OCI-LY1 (cell line): ENCODE results near the gene CTNNA3.

Experiments
- H2AFZ ChIP-seq: fragments of 200-600 bp; sonication (generic), shearing (Covaris generic); 2 replicates; pipeline ENCODE4 v1.6.0; 2014; ENCODE audit warnings: antibody characterized with exemption, mild to moderate bottlenecking, low read length
- H3F3A ChIP-seq: fragments of 200-600 bp; sonication (generic), shearing (Covaris generic); 2 replicates; pipeline ENCODE4 v1.6.0; 2014; ENCODE audit warnings: mild to moderate bottlenecking, antibody characterized with exemption, low read length, moderate library complexity; ENCODE audit not compliant: insufficient read depth
- H3K27ac ChIP-seq: fragments of 200-600 bp; sonication (generic); 2 replicates; pipeline ENCODE4 v1.5.1; 2014; ENCODE audit warnings: low read length, mixed run types, mild to moderate bottlenecking, low read depth; ENCODE audit not compliant: poor library complexity, severe bottlenecking
- H3K27me3 ChIP-seq: fragments of 200-600 bp; sonication (generic); 2 replicates; pipeline ENCODE4 v1.6.0; 2014; ENCODE audit warnings: antibody characterized with exemption, mild to moderate bottlenecking, low read length, moderate library complexity; ENCODE audit not compliant: insufficient read depth
- H3K36me3 ChIP-seq: fragments of 200-600 bp; sonication (generic); 2 replicates; pipeline ENCODE4 v1.6.1; 2014; ENCODE audit warnings: mild to moderate bottlenecking, antibody characterized with exemption, low read length, moderate library complexity, mixed read lengths; ENCODE audit not compliant: insufficient read depth
- H3K4me1 ChIP-seq: fragments of 200-600 bp; sonication (generic); 2 replicates; pipeline ENCODE4 v1.5.1; 2014; ENCODE audit warnings: mild to moderate bottlenecking, low read length, moderate library complexity; ENCODE audit not compliant: insufficient read depth, severe bottlenecking
- H3K4me2 ChIP-seq: fragments of 200-600 bp; sonication (generic), shearing (Covaris generic); 2 replicates; pipeline ENCODE4 v1.6.1; 2014; ENCODE audit warnings: low read length
- H3K4me3 ChIP-seq: fragments of 200-600 bp; sonication (generic); 2 replicates; pipeline ENCODE4 v1.5.1; 2014; ENCODE audit warnings: low read length, low read depth, mild to moderate bottlenecking, mixed read lengths; ENCODE audit not compliant: poor library complexity, severe bottlenecking
- H3K79me2 ChIP-seq: fragments of 200-600 bp; shearing (Covaris generic); 2 replicates; pipeline ENCODE4 v1.6.1; 2016; ENCODE audit warnings: mixed run types, low read length, mixed read lengths; ENCODE audit not compliant: insufficient read depth
- H3K9ac ChIP-seq: fragments of 200-600 bp; sonication (generic), shearing (Covaris generic); 2 replicates; pipeline ENCODE4 v1.6.1; 2014; ENCODE audit warnings: mild to moderate bottlenecking, low read length, mixed read lengths
- H3K9me2 ChIP-seq: fragments of 200-600 bp; sonication (generic), shearing (Covaris generic); 2 replicates; pipeline ENCODE4 v1.6.1; 2014; ENCODE audit warnings: low read depth, mild to moderate bottlenecking, low read length, mixed read lengths
- H3K9me3 ChIP-seq: fragments of 200-600 bp; shearing (Covaris generic); 2 replicates; pipeline ENCODE4 v1.6.1; 2014; ENCODE audit warnings: low read length, mixed read lengths
- H4K20me1 ChIP-seq: fragments of 200-600 bp; sonication (generic), shearing (Covaris generic); 2 replicates; pipeline ENCODE4 v1.6.0; 2016; ENCODE audit warnings: mild to moderate bottlenecking, low read length; ENCODE audit not compliant: insufficient read depth
- EZH2 ChIP-seq: fragments of 200-600 bp; sonication (generic), shearing (Covaris generic); IDR thresholded peaks from 2 replicates; pipeline ENCODE4 v1.8.0; 2017; ENCODE audit warnings: borderline replicate concordance, mixed run types, mild to moderate bottlenecking, antibody characterized with exemption, low read length, moderate library complexity, mixed read lengths
- TF ChIP-seq, protein P1 (sequence below): fragments of 200-600 bp; sonication (generic), shearing (Covaris generic); IDR thresholded peaks from 2 replicates; pipeline ENCODE4 v1.5.1; 2017; ENCODE audit warnings: mild to moderate bottlenecking, antibody characterized with exemption, low read length, moderate library complexity, mixed read lengths

CTNNA3 gene

DNA sequence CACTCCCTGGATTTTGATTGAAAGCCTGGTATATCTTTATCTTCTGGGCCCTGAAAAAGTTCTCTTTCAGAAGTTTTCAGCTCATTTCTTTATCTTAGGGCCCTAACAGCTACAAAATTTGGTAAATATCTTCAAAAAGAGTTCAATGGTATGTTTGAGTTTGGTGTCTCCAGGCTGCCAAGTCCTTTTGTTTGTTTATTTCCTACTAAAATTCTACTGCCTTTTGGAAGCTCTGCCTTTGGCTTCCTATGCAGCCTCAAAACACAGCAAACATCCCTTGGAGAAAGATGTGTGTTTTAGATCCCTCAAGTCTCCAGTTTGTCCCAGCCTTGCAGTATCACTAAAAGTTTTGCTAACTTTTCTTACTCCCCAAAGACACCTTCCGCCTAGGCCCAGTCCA is 623.3 kb downstream of the CTNNA3 start:
- Histone ChIP-seq H3K9me2 (no peaks in the 10 kb centered on the region), H3K9ac (no peak overlapping the region), H2AFZ (no peak overlapping the region), H3K27me3 (no peaks in the 10 kb centered on the region), H3K36me3 (no peaks in the 10 kb centered on the region), H4K20me1 (no peaks in the 10 kb centered on the region), H3F3A (no peaks in the 10 kb centered on the region), H3K9me3 (no peaks in the 10 kb centered on the region), H3K4me1 (no peaks in the 10 kb centered on the region), H3K4me3 (no peak overlapping the region), H3K4me2 (no peak overlapping the region), H3K27ac (no peak overlapping the region), H3K79me2 (no peaks in the 10 kb centered on the region)
- TF ChIP-seq, protein P1, sequence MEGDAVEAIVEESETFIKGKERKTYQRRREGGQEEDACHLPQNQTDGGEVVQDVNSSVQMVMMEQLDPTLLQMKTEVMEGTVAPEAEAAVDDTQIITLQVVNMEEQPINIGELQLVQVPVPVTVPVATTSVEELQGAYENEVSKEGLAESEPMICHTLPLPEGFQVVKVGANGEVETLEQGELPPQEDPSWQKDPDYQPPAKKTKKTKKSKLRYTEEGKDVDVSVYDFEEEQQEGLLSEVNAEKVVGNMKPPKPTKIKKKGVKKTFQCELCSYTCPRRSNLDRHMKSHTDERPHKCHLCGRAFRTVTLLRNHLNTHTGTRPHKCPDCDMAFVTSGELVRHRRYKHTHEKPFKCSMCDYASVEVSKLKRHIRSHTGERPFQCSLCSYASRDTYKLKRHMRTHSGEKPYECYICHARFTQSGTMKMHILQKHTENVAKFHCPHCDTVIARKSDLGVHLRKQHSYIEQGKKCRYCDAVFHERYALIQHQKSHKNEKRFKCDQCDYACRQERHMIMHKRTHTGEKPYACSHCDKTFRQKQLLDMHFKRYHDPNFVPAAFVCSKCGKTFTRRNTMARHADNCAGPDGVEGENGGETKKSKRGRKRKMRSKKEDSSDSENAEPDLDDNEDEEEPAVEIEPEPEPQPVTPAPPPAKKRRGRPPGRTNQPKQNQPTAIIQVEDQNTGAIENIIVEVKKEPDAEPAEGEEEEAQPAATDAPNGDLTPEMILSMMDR, result no peak
- TF ChIP-seq EZH2, result no peak

DNA sequence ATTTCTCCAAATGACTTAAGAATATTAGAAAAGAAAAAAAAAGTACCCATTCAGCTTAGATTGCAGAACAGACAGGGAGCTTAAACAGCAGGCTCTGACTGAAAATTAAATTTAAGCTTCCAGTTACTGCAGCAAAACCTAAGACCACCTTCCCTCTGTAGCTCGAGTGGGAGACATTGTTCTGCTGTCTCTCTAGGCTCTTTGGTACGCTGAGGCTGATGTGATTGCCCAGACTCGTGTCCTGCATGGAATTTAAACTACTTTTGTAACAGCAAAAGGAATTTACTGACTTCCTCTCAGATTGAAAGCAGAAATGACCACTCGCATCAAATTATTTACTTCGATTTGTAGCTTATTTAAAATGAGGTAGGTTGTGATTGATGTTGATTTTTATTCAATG is 645.6 kb downstream of the CTNNA3 start:
- H3K36me3 ChIP-seq, result no peaks in the 10 kb centered on the region
- no peaks in the 10 kb centered on the region for H3F3A ChIP-seq
- no peaks in the 10 kb centered on the region for H4K20me1 ChIP-seq
- H3K79me2 ChIP-seq, result no peaks in the 10 kb centered on the region
- H2AFZ ChIP-seq, result no peak overlapping the region
- no peak overlapping the region for H3K4me2 ChIP-seq
- H3K27ac ChIP-seq, result no peak overlapping the region
- H3K27me3 ChIP-seq, result no peaks in the 10 kb centered on the region
- no peaks in the 10 kb centered on the region for H3K4me1 ChIP-seq
- no peaks in the 10 kb centered on the region for H3K9me2 ChIP-seq
- TF ChIP-seq, protein P1, result no peak
- no peak for TF ChIP-seq EZH2
- no peak overlapping the region for H3K9ac ChIP-seq
- H3K9me3 ChIP-seq, result no peaks in the 10 kb centered on the region
- H3K4me3 ChIP-seq, result no peak overlapping the region

- TF ChIP-seq EZH2, result no peak
- TF ChIP-seq, protein P1, result no peak
- H3K9me2 ChIP-seq, result no peaks in the 10 kb centered on the region
- no peak overlapping the region for H2AFZ ChIP-seq
- H3F3A ChIP-seq, result no peaks in the 10 kb centered on the region
- no peaks in the 10 kb centered on the region for H3K9me3 ChIP-seq
- H3K79me2 ChIP-seq, result no peaks in the 10 kb centered on the region
- no peaks in the 10 kb centered on the region for H3K4me1 ChIP-seq
- H3K9ac ChIP-seq, result no peak overlapping the region
- no peaks in the 10 kb centered on the region for H3K27me3 ChIP-seq
- no peak overlapping the region for H3K27ac ChIP-seq
- H3K4me3 ChIP-seq, result no peak overlapping the region
- H3K36me3 ChIP-seq, result no peaks in the 10 kb centered on the region
- H3K4me2 ChIP-seq, result no peak overlapping the region
- H4K20me1 ChIP-seq, result no peaks in the 10 kb centered on the region
These were observed 646.0 kb downstream of the CTNNA3 start for GRCh38 chr10:67049988-67050387.
